Tibial nerve (tissue), 4 donors: ENCODE measurements around the gene GGTA1. TPM values are rescaled to one million over a fixed set of nuclear protein-coding genes. Genes with fewer than 3 reads are reported as not detected.

Experiments used
- DNase-seq, 2 donors: peaks; one replicate each; pipeline ENCODE4 v3.0.0-alpha.2; 2019; ENCODE audit warnings: low spot score in 2 of 2
- H3K27ac ChIP-seq, 4 donors: fragments of 200-600 bp; sonication (generic) in 3 of 4; one replicate each; pipeline ENCODE4 v1.5.1; 2017 to 2019; ENCODE audit warnings: mild to moderate bottlenecking in 1 of 4
- H3K27me3 ChIP-seq, 2 donors: fragments of 200-600 bp; sonication (generic) in 1 of 2; one replicate each; pipeline versions ENCODE4 v1.5.1 to v1.6.0; 2017 to 2019
- H3K36me3 ChIP-seq, 3 donors: fragments of 200-600 bp; sonication (generic); one replicate each; pipeline ENCODE4 v1.5.1; 2018 to 2019
- H3K4me1 ChIP-seq, 4 donors: fragments of 200-600 bp; sonication (generic) in 3 of 4; one replicate each; pipeline ENCODE4 v1.5.1; 2017 to 2019
- H3K4me3 ChIP-seq, 4 donors: fragments of 200-600 bp; sonication (generic) in 3 of 4; one replicate each; pipeline ENCODE4 v1.5.1; 2017 to 2019; ENCODE audit warnings: mild to moderate bottlenecking in 1 of 4, moderate library complexity in 1 of 4
- H3K9me3 ChIP-seq, 4 donors: fragments of 200-600 bp; sonication (generic) in 3 of 4; one replicate each; pipeline ENCODE4 v1.5.1; 2017 to 2019
- CTCF ChIP-seq, 5 experiments: fragments of 200-600 bp in 3 of 5; fragments of 450-650 bp in 2 of 5; sonication (generic) in 3 of 5; IDR thresholded peaks; one replicate each; pipeline ENCODE4 v1.5.1; 2016 to 2019; ENCODE audit warnings: antibody characterized with exemption in 5 of 5, mild to moderate bottlenecking in 3 of 5, moderate library complexity in 2 of 5
- EP300 ChIP-seq, 2 donors: sonication (generic); formaldehyde crosslinking; IDR thresholded peaks; one replicate each; pipeline ENCODE4 v1.6.1; 2017; ENCODE audit warnings: antibody characterized with exemption in 2 of 2, mild to moderate bottlenecking in 1 of 2
- POLR2A ChIP-seq, 2 donors: fragments of 450-650 bp; IDR thresholded peaks; one replicate each; pipeline ENCODE4 v1.6.1; 2017; ENCODE audit warnings: antibody characterized with exemption in 2 of 2, mild to moderate bottlenecking in 2 of 2, moderate library complexity in 2 of 2
- WGBS, 2 donors: methylation state at CpG; one replicate each; pipeline ENCODE4 v1.1.5; 2018; 5-methylcytosine and 5-hydroxymethylcytosine counted together
- total RNA-seq, 4 donors: library from RNA; depleted of rRNA; stranded (reverse); fragments of >200 nt; gene quantifications; one replicate each; pipeline ENCODE4 v1.1.0, GENCODE V29; 2016

Gene GGTA1
- total RNA-seq, 4 donors from 2014 or later: 6.5 to 15.5 (median 10.3) TPM

- no peak overlapping the region for H3K4me3 ChIP-seq
- WGBS, 2 donors: 51 to 61% methylated on average over 11 of the region's 11 CpGs
- no peaks in the 10 kb centered on the region for H3K36me3 ChIP-seq
- peak overlapping the region in 3 of 4 donors; percentile 26 to 55 (median 54) for H3K27ac ChIP-seq
- H3K9me3 ChIP-seq: no peaks in the 10 kb centered on the region
- peaks cover 0 to 32% (median 5%) of the 10 kb centered on the region in 4 donors for H3K4me1 ChIP-seq
- no peak for DNase-seq
- no peaks in the 10 kb centered on the region for H3K27me3 ChIP-seq
- TF ChIP-seq POLR2A (IDR thresholded peaks at IDR 0.05): no peak
- TF ChIP-seq CTCF (IDR thresholded peaks at IDR 0.05): no peak
- TF ChIP-seq EP300 (IDR thresholded peaks at IDR 0.05): no peak
Measured at GRCh38 chr9:121484651-121485446, 14.8 kb downstream of the GGTA1 start.

GRCh38 chr9:121483473-121484031, 16.1 kb downstream of the GGTA1 start:
- Histone ChIP-seq H3K9me3 (no peaks in the 10 kb centered on the region), H3K36me3 (no peaks in the 10 kb centered on the region), H3K27me3 (no peaks in the 10 kb centered on the region), H3K4me3 (no peak overlapping the region), H3K27ac (peak overlapping the region in 1 of 4 donors; percentile 28), H3K4me1 (peaks cover 0 to 45% (median 8%) of the 10 kb centered on the region in 4 donors)
- TF ChIP-seq CTCF (IDR thresholded peaks at IDR 0.05): no peak
- no peak for TF ChIP-seq POLR2A (IDR thresholded peaks at IDR 0.05)
- no peak for TF ChIP-seq EP300 (IDR thresholded peaks at IDR 0.05)
- 59 to 68% methylated on average over 7 of the region's 7 CpGs for WGBS, 2 donors
- DNase-seq: no peak

- 46 to 59% methylated on average over 5 of the region's 5 CpGs for WGBS, 2 donors
- Histone ChIP-seq H3K27ac (peak overlapping the region in 1 of 4 donors; percentile 28), H3K4me3 (no peak overlapping the region), H3K4me1 (peaks cover 0 to 48% (median 8%) of the 10 kb centered on the region in 4 donors), H3K36me3 (no peaks in the 10 kb centered on the region), H3K27me3 (no peaks in the 10 kb centered on the region), H3K9me3 (no peaks in the 10 kb centered on the region)
- no peak for TF ChIP-seq EP300 (IDR thresholded peaks at IDR 0.05)
- no peak for TF ChIP-seq POLR2A (IDR thresholded peaks at IDR 0.05)
- TF ChIP-seq CTCF (IDR thresholded peaks at IDR 0.05): no peak
- no peak for DNase-seq
Measured at GRCh38 chr9:121483049-121483448, 16.6 kb downstream of the GGTA1 start.

GRCh38 chr9:121478816-121479676, 20.6 kb downstream of the GGTA1 start:
- H3K4me3 ChIP-seq: no peak overlapping the region
- no peaks in the 10 kb centered on the region for H3K36me3 ChIP-seq
- no peak for DNase-seq
- no peak for TF ChIP-seq CTCF (IDR thresholded peaks at IDR 0.05)
- no peak for TF ChIP-seq POLR2A (IDR thresholded peaks at IDR 0.05)
- TF ChIP-seq EP300 (IDR thresholded peaks at IDR 0.05): no peak
- H3K27ac ChIP-seq: peak overlapping the region in 2 of 4 donors; percentile 13 to 18
- 24 to 30% methylated on average over 8 of the region's 8 CpGs for WGBS, 2 donors
- H3K4me1 ChIP-seq: peaks cover 0 to 28% (median 5%) of the 10 kb centered on the region in 4 donors
- H3K27me3 ChIP-seq: no peaks in the 10 kb centered on the region
- no peaks in the 10 kb centered on the region for H3K9me3 ChIP-seq
